ENCODE results near the gene AIFM2.
"Not testable (repeated sequence)": the region's sequence is repeated elsewhere in the genome, so short reads cannot be mapped to it uniquely, and the experiment has no call there.

AIFM2 gene

GRCh38 chr10:70084189-70084588 is 48.4 kb downstream of the AIFM2 start:
- no peaks in the 10 kb centered on the region for H3K4me1 ChIP-seq (ENCODE audit: low read depth, poor library complexity, severe bottlenecking)
- TF ChIP-seq CTCF (conservative IDR thresholded peaks at IDR 0.05; ENCODE audit: low read depth, low read length): 0 out of 2 replicates have a peak, but pooled peaks have one; percentile 23
- H3K36me3 ChIP-seq (ENCODE audit: insufficient read depth): no peaks in the 10 kb centered on the region
- H3K4me2 ChIP-seq: no peak overlapping the region
- no peaks in the 10 kb centered on the region for H3K27me3 ChIP-seq (ENCODE audit: insufficient read depth, low read depth)
- no peak overlapping the region for H3K9ac ChIP-seq
- H2AFZ ChIP-seq (ENCODE audit: low read depth): no peak overlapping the region
- no peak overlapping the region for H3K27ac ChIP-seq
- no peaks in the 10 kb centered on the region for H3K79me2 ChIP-seq (ENCODE audit: insufficient read depth, low read depth)
- no peak overlapping the region for H3K4me3 ChIP-seq (IDR thresholded peaks at IDR 0.05; ENCODE audit: insufficient read depth, low read depth, low read length)
- H4K20me1 ChIP-seq (ENCODE audit: insufficient read depth): no peaks in the 10 kb centered on the region

GRCh38 chr10:70080789-70081188 is 51.8 kb downstream of the AIFM2 start:
- not testable (repeated sequence) for H3K4me2 ChIP-seq; H3K36me3 ChIP-seq (ENCODE audit: insufficient read depth); H3K4me1 ChIP-seq (ENCODE audit: low read depth, poor library complexity, severe bottlenecking); H3K27me3 ChIP-seq (ENCODE audit: insufficient read depth, low read depth); H3K4me3 ChIP-seq (IDR thresholded peaks at IDR 0.05; ENCODE audit: insufficient read depth, low read depth, low read length); H3K27ac ChIP-seq; H2AFZ ChIP-seq (ENCODE audit: low read depth); H3K9ac ChIP-seq; H3K79me2 ChIP-seq (ENCODE audit: insufficient read depth, low read depth); H4K20me1 ChIP-seq (ENCODE audit: insufficient read depth)

- TF ChIP-seq CTCF (conservative IDR thresholded peaks at IDR 0.05; ENCODE audit: low read depth, low read length): no peak
Measured at GRCh38 chr10:70078937-70079336, 53.7 kb downstream of the AIFM2 start.

GRCh38 chr10:70078329-70078728 is 54.3 kb downstream of the AIFM2 start:
- Histone ChIP-seq H2AFZ (ENCODE audit: low read depth) (no peak overlapping the region), H3K4me1 (ENCODE audit: low read depth, poor library complexity, severe bottlenecking) (no peaks in the 10 kb centered on the region), H3K79me2 (ENCODE audit: insufficient read depth, low read depth) (no peaks in the 10 kb centered on the region), H3K4me3 (IDR thresholded peaks at IDR 0.05; ENCODE audit: insufficient read depth, low read depth, low read length) (no peak overlapping the region), H3K4me2 (no peak overlapping the region), H3K27me3 (ENCODE audit: insufficient read depth, low read depth) (no peaks in the 10 kb centered on the region), H4K20me1 (ENCODE audit: insufficient read depth) (no peaks in the 10 kb centered on the region), H3K27ac (no peak overlapping the region), H3K36me3 (ENCODE audit: insufficient read depth) (no peaks in the 10 kb centered on the region), H3K9ac (no peak overlapping the region)
- no peak for TF ChIP-seq CTCF (conservative IDR thresholded peaks at IDR 0.05; ENCODE audit: low read depth, low read length)

More at GRCh38 chr10:70078937-70079336, 53.7 kb downstream of the AIFM2 start:
- no peaks in the 10 kb centered on the region for H3K79me2 ChIP-seq (ENCODE audit: insufficient read depth, low read depth)
- H3K4me3 ChIP-seq (IDR thresholded peaks at IDR 0.05; ENCODE audit: insufficient read depth, low read depth, low read length): no peak overlapping the region
- no peak overlapping the region for H3K9ac ChIP-seq
- no peaks in the 10 kb centered on the region for H3K4me1 ChIP-seq (ENCODE audit: low read depth, poor library complexity, severe bottlenecking)
- no peaks in the 10 kb centered on the region for H3K27me3 ChIP-seq (ENCODE audit: insufficient read depth, low read depth)
- no peaks in the 10 kb centered on the region for H4K20me1 ChIP-seq (ENCODE audit: insufficient read depth)
- no peak overlapping the region for H2AFZ ChIP-seq (ENCODE audit: low read depth)
- H3K27ac ChIP-seq: no peak overlapping the region
- H3K4me2 ChIP-seq: no peak overlapping the region
- no peaks in the 10 kb centered on the region for H3K36me3 ChIP-seq (ENCODE audit: insufficient read depth)

- H3K79me2 ChIP-seq (ENCODE audit: insufficient read depth, low read depth): no peaks in the 10 kb centered on the region
- H3K9ac ChIP-seq: no peak overlapping the region
- H4K20me1 ChIP-seq (ENCODE audit: insufficient read depth): no peaks in the 10 kb centered on the region
- no peak overlapping the region for H2AFZ ChIP-seq (ENCODE audit: low read depth)
- H3K4me1 ChIP-seq (ENCODE audit: low read depth, poor library complexity, severe bottlenecking): no peaks in the 10 kb centered on the region
- no peak for TF ChIP-seq CTCF (conservative IDR thresholded peaks at IDR 0.05; ENCODE audit: low read depth, low read length)
- H3K27ac ChIP-seq: no peak overlapping the region
- no peak overlapping the region for H3K4me2 ChIP-seq
- no peak overlapping the region for H3K4me3 ChIP-seq (IDR thresholded peaks at IDR 0.05; ENCODE audit: insufficient read depth, low read depth, low read length)
- no peaks in the 10 kb centered on the region for H3K27me3 ChIP-seq (ENCODE audit: insufficient read depth, low read depth)
- H3K36me3 ChIP-seq (ENCODE audit: insufficient read depth): no peaks in the 10 kb centered on the region
Measured at GRCh38 chr10:70074971-70075370, 57.7 kb downstream of the AIFM2 start.
